Smooth muscle cell (in vitro differentiated cells): Measurements from ENCODE around the gene CPLANE2. TPM values are rescaled to one million over a fixed set of nuclear protein-coding genes. Genes with fewer than 3 reads are reported as not detected.

ENCODE experiments used
- DNase-seq: peaks from one replicate; lab custom pipeline; 2025; ENCODE audit not compliant: unreplicated experiment; lab: John Stamatoyannopoulos, UW
- H2AFZ ChIP-seq: fragments of 200-600 bp; sonication (generic); 2 replicates; pipeline ENCODE4 v1.6.0; 2016; ENCODE audit warnings: antibody characterized with exemption, low read depth, mild to moderate bottlenecking
- H3F3A ChIP-seq: fragments of 200-600 bp; sonication (generic); 2 replicates; pipeline ENCODE4 v1.6.0; 2017; ENCODE audit warnings: antibody characterized with exemption, low read depth
- H3K27ac ChIP-seq: fragments of 200-600 bp; sonication (generic); 2 replicates; pipeline ENCODE4 v1.5.1; 2016; ENCODE audit warnings: low read depth, mild to moderate bottlenecking
- H3K27me3 ChIP-seq: fragments of 200-600 bp; sonication (generic); 2 replicates; pipeline ENCODE4 v1.6.1; 2016; ENCODE audit warnings: low read depth, mild to moderate bottlenecking
- H3K36me3 ChIP-seq: fragments of 200-600 bp; sonication (generic); 2 replicates; pipeline ENCODE4 v1.5.1; 2016; ENCODE audit warnings: low read depth
- H3K4me1 ChIP-seq: fragments of 200-600 bp; sonication (generic); 2 replicates; pipeline ENCODE4 v1.5.1; 2016; ENCODE audit warnings: low read depth
- H3K4me2 ChIP-seq: fragments of 200-600 bp; sonication (generic); 2 replicates; pipeline ENCODE4 v1.6.0; 2016; ENCODE audit warnings: mild to moderate bottlenecking
- H3K4me3 ChIP-seq: fragments of 200-600 bp; sonication (generic); 2 replicates; pipeline ENCODE4 v1.5.1; 2016; ENCODE audit warnings: mild to moderate bottlenecking
- H3K79me2 ChIP-seq: fragments of 200-600 bp; sonication (generic); 2 replicates; pipeline ENCODE4 v1.6.0; 2016; ENCODE audit warnings: low read depth, mild to moderate bottlenecking
- H3K9ac ChIP-seq: fragments of 200-600 bp; sonication (generic); 2 replicates; pipeline ENCODE4 v1.6.0; 2016; ENCODE audit warnings: low read depth
- H3K9me3 ChIP-seq: fragments of 200-600 bp; sonication (generic); replicated peaks from 2 replicates; pipeline ENCODE4 v1.5.1; 2016; ENCODE audit warnings: low read depth
- H4K20me1 ChIP-seq: fragments of 200-600 bp; sonication (generic); 2 replicates; pipeline ENCODE4 v1.6.0; 2016; ENCODE audit warnings: low read depth
- CTCF ChIP-seq: fragments of 200-600 bp; sonication (generic); IDR thresholded peaks from 2 replicates; pipeline ENCODE4 v1.5.1; 2017; ENCODE audit warnings: borderline replicate concordance, mild to moderate bottlenecking, antibody characterized with exemption; ENCODE audit not compliant: insufficient read depth, poor library complexity, severe bottlenecking
- WGBS: methylation state at CpG from one replicate; pipeline ENCODE4 v1.1.7; 2016; ENCODE audit warnings: low lambda C conversion rate; 5-methylcytosine and 5-hydroxymethylcytosine counted together
- polyA plus RNA-seq: library from polyadenylated mRNA; unstranded; fragments of >200 nt; fragmentation: Nextera tagmentation; extraction: Ambion mirVana; gene quantifications from 2 replicates; pipeline ENCODE4 v1.2.1, GENCODE V29; 2016
- total RNA-seq: library from RNA; depleted of rRNA; stranded (reverse); fragments of >200 nt; gene quantifications from 2 replicates; pipeline ENCODE4 v1.2.3, GENCODE V29; 2014

CPLANE2 gene
- total and polyA plus RNA-seq, 2 experiments from 2014 or later: 2.2 to 2.5 TPM

GRCh38 chr1:16184557-16185303 is 52.3 kb downstream of the CPLANE2 start:
- TF ChIP-seq CTCF: no peak
- H4K20me1 ChIP-seq: no peaks in the 10 kb centered on the region
- no peaks in the 10 kb centered on the region for H3K27me3 ChIP-seq
- H3F3A ChIP-seq: peaks cover 7% of the 10 kb centered on the region
- no peak for DNase-seq
- no peaks in the 10 kb centered on the region for H3K36me3 ChIP-seq
- H3K4me2 ChIP-seq: no peak overlapping the region
- no peaks in the 10 kb centered on the region for H3K9me3 ChIP-seq
- no peak overlapping the region for H3K4me3 ChIP-seq
- H3K27ac ChIP-seq: no peak overlapping the region
- 89% methylated on average over 10 of the region's 10 CpGs for WGBS
- no peak overlapping the region for H2AFZ ChIP-seq
- no peaks in the 10 kb centered on the region for H3K79me2 ChIP-seq
- peaks cover 5% of the 10 kb centered on the region for H3K4me1 ChIP-seq
- no peak overlapping the region for H3K9ac ChIP-seq

DNA sequence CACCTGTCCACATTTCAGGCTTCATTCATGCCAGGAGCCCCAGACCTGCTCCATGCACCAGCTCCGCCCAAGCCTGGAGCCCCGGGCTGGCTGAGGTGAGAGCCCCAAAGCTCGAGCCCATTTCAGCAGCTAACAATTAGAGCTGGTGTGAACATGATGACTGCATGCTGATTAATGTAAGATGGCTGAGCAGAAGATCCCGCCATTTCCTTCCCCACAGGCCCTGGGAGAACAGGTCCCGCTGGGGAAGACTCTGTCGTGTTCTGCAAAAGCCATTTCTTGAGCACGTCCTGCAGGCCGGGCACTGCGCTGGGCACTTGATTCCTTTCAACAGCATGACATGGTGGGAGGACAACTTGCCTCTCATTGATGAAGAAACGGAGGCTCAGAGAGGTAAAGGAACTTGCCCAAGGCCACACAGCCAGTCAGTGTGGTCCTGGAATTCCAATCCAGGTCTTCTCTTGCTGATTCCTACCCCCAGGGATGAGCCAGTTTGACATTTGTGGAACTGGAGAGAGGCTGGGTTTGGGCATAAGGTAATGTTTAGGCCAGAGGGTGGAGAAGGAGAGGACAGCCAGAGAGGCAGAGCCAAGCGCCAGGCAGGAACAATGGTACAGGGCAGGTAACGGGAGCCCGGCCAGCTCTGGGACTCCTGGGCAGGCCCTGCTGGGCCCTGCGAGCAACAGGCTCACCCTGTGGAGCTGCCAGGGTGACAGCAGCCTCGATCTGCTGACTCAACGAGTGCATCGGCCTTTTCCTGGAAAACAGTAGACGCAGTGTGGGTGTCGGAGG is 53.0 kb downstream of the CPLANE2 start:
- H3K27ac ChIP-seq: peak overlapping the region; percentile 15
- no peak overlapping the region for H3K4me3 ChIP-seq
- no peak overlapping the region for H3K9ac ChIP-seq
- H3K27me3 ChIP-seq: no peaks in the 10 kb centered on the region
- H3K36me3 ChIP-seq: no peaks in the 10 kb centered on the region
- no peaks in the 10 kb centered on the region for H3K79me2 ChIP-seq
- DNase-seq: no peak
- no peak overlapping the region for H3K4me2 ChIP-seq
- H3F3A ChIP-seq: peaks cover 7% of the 10 kb centered on the region
- no peak for TF ChIP-seq CTCF
- H3K4me1 ChIP-seq: peaks cover 5% of the 10 kb centered on the region
- 81% methylated on average over 19 of the region's 19 CpGs for WGBS
- H4K20me1 ChIP-seq: no peaks in the 10 kb centered on the region
- H2AFZ ChIP-seq: no peak overlapping the region
- H3K9me3 ChIP-seq: no peaks in the 10 kb centered on the region

- H3K36me3 ChIP-seq: no peaks in the 10 kb centered on the region
- no peaks in the 10 kb centered on the region for H3K79me2 ChIP-seq
- WGBS: 89% methylated on average over 13 of the region's 13 CpGs
- peak overlapping the region; percentile 15 for H3K27ac ChIP-seq
- DNase-seq: no peak
- no peak overlapping the region for H3K9ac ChIP-seq
- no peak overlapping the region for H2AFZ ChIP-seq
- H3K27me3 ChIP-seq: no peaks in the 10 kb centered on the region
- H3K4me3 ChIP-seq: no peak overlapping the region
- no peaks in the 10 kb centered on the region for H3K9me3 ChIP-seq
- peaks cover 5% of the 10 kb centered on the region for H3K4me1 ChIP-seq
- no peak overlapping the region for H3K4me2 ChIP-seq
- H3F3A ChIP-seq: peaks cover 7% of the 10 kb centered on the region
- no peak for TF ChIP-seq CTCF
- H4K20me1 ChIP-seq: no peaks in the 10 kb centered on the region
These were observed 53.8 kb downstream of the CPLANE2 start for GRCh38 chr1:16183179-16183578.
